Ishikawa (cell line): ENCODE measurements around the gene HELQ.

ENCODE experiments used
- CEBPB ChIP-seq: IDR thresholded peaks from 2 replicates; pipeline ENCODE4 v1.6.1; 2012
- CREB1 ChIP-seq: IDR thresholded peaks from 2 replicates; pipeline ENCODE4 v1.6.1; 2012; ENCODE audit warnings: low read depth
- EGR1 ChIP-seq: IDR thresholded peaks from 2 replicates; pipeline ENCODE4 v1.6.1; 2012
- EP300 ChIP-seq: IDR thresholded peaks from 2 replicates; pipeline ENCODE4 v1.6.1; 2012; ENCODE audit warnings: borderline replicate concordance
- FOXM1 ChIP-seq: IDR thresholded peaks from 2 replicates; pipeline ENCODE4 v1.6.1; 2012; ENCODE audit warnings: low read depth, borderline replicate concordance
- MAX ChIP-seq: IDR thresholded peaks from 2 replicates; pipeline ENCODE4 v1.6.1; 2012
- NFIC ChIP-seq: IDR thresholded peaks from 2 replicates; pipeline ENCODE4 v1.6.1; 2012
- RAD21 ChIP-seq: IDR thresholded peaks from 2 replicates; pipeline ENCODE4 v1.6.1; 2012; ENCODE audit warnings: low read depth
- REST ChIP-seq: IDR thresholded peaks from 2 replicates; pipeline ENCODE4 v1.6.1; 2012; ENCODE audit warnings: low read depth, mild to moderate bottlenecking
- TAF1 ChIP-seq: IDR thresholded peaks from 2 replicates; pipeline ENCODE4 v1.6.1; 2012; ENCODE audit warnings: low read depth, mild to moderate bottlenecking
- TCF12 ChIP-seq: IDR thresholded peaks from 2 replicates; pipeline ENCODE4 v1.6.1; 2012; ENCODE audit warnings: low read depth
- TEAD4 ChIP-seq: IDR thresholded peaks from 2 replicates; pipeline ENCODE4 v1.6.1; 2012
- USF1 ChIP-seq: IDR thresholded peaks from 2 replicates; pipeline ENCODE4 v1.6.1; 2012
- YY1 ChIP-seq: IDR thresholded peaks from 2 replicates; pipeline ENCODE4 v1.6.1; 2012; ENCODE audit warnings: low read depth
- ZBTB7A ChIP-seq: IDR thresholded peaks from 2 replicates; pipeline ENCODE4 v1.6.1; 2012; ENCODE audit warnings: low read depth

The HELQ gene

GRCh38 chr4:83372931-83373330, 82.7 kb downstream of the HELQ start:
- TF ChIP-seq EGR1 (no peak), RAD21 (no peak), CREB1 (no peak), EP300 (no peak), TEAD4 (no peak), TCF12 (no peak)

- TF ChIP-seq YY1, result no peak
- no peak for TF ChIP-seq REST
- no peak for TF ChIP-seq FOXM1
- no peak for TF ChIP-seq EGR1
- no peak for TF ChIP-seq RAD21
- TF ChIP-seq MAX, result no peak
- no peak for TF ChIP-seq TCF12
- TF ChIP-seq TAF1, result no peak
- no peak for TF ChIP-seq EP300
- TF ChIP-seq CREB1, result no peak
- no peak for TF ChIP-seq NFIC
- TF ChIP-seq TEAD4, result no peak
- no peak for TF ChIP-seq ZBTB7A
- no peak for TF ChIP-seq CEBPB
- TF ChIP-seq USF1, result no peak
Observed at GRCh38 chr4:83371936-83372335, 83.7 kb downstream of the HELQ start.

- no peak for TF ChIP-seq CEBPB
- TF ChIP-seq TCF12, result no peak
- no peak for TF ChIP-seq USF1
- TF ChIP-seq FOXM1, result no peak
- TF ChIP-seq ZBTB7A, result no peak
- TF ChIP-seq RAD21, result no peak
- no peak for TF ChIP-seq MAX
- TF ChIP-seq EGR1, result no peak
- TF ChIP-seq REST, result no peak
Observed at GRCh38 chr4:83371235-83371634, 84.4 kb downstream of the HELQ start.

- TF ChIP-seq CEBPB (no peak), TCF12 (no peak), REST (no peak), TAF1 (no peak), EP300 (no peak), FOXM1 (no peak), RAD21 (no peak), USF1 (no peak), YY1 (no peak), NFIC (no peak), ZBTB7A (no peak), MAX (no peak), TEAD4 (no peak), CREB1 (no peak), EGR1 (no peak)
Observed at GRCh38 chr4:83370640-83370906, 85.0 kb downstream of the HELQ start.
